GM12878 (cell line): ENCODE results near the gene POLR1H. TPM values are rescaled to one million over a fixed set of nuclear protein-coding genes. Genes with fewer than 3 reads are reported as not detected.

ENCODE experiments used
- ATAC-seq: fragments of 200-7000 bp; cut with Tn5 transposase; 3 replicates; pipeline ENCODE4 v1.9.1; 2020; ENCODE audit warnings: mild to moderate bottlenecking, moderate library complexity
- BruUV-seq: library from RNA; stranded (reverse); fragments of 400-500 nt; replicated peaks from 2 replicates; lab custom pipeline; 2021; lab: Mats Ljungman, UMichigan
- CTCF ChIA-PET: fragments of 300-600 bp; sonication (Branson Sonifier 250); formaldehyde crosslinking; extraction: SDS; loops from one replicate; lab custom pipeline; 2021; ENCODE audit warnings: inconsistent platforms; lab: Yijun Ruan, JAX
- POLR2A ChIA-PET: fragments of 350-600 bp; formaldehyde crosslinking; extraction: SDS; loops from one replicate; lab custom pipeline; 2021; ENCODE audit warnings: inconsistent platforms; lab: Charles Lee
- RAD21 ChIA-PET: fragments of 300-600 bp; sonication (Branson Sonifier 250); formaldehyde crosslinking; loops from one replicate; lab custom pipeline; 2023; ENCODE audit warnings: antibody characterized with exemption; ENCODE audit not compliant: unreplicated experiment; lab: Charles Lee
- SMC1A ChIA-PET: fragments of 300-600 bp; sonication (Branson Sonifier 250); formaldehyde crosslinking; loops from one replicate; lab custom pipeline; 2023; ENCODE audit not compliant: unreplicated experiment, uncharacterized antibody; lab: Charles Lee
- DNase-seq: peaks from one replicate; pipeline ENCODE4 v3.0.0-alpha.2; 2011; ENCODE audit warnings: low read depth, low spot score
- FAIRE-seq: peaks from 3 replicates; lab custom pipeline; 2011; peaks lifted over from hg19 to GRCh38; lab: Jason Lieb, UNC
- H2AFZ ChIP-seq: 2 replicates; pipeline ENCODE4 v1.6.0; 2011; ENCODE audit warnings: low read depth, low read length, control low read depth; ENCODE audit not compliant: control insufficient read depth
- H3K27ac ChIP-seq: 2 replicates; pipeline ENCODE4 v1.5.1; 2011; ENCODE audit warnings: control low read depth; ENCODE audit not compliant: control insufficient read depth, insufficient read depth
- H3K27me3 ChIP-seq, 2 experiments: replicated peaks in 1 of 2; 2 replicates each; pipeline versions ENCODE4 v1.6.0 to v1.6.1; 2011; ENCODE audit warnings: low read length in 1 of 2; ENCODE audit not compliant: control insufficient read depth in 2 of 2, insufficient read depth in 2 of 2
- H3K36me3 ChIP-seq, 2 experiments: 2 replicates each; pipeline ENCODE4 v1.5.1; 2011; ENCODE audit warnings: low read length in 1 of 2; ENCODE audit not compliant: control insufficient read depth in 2 of 2, insufficient read depth in 2 of 2
- H3K4me1 ChIP-seq: 2 replicates; pipeline ENCODE4 v1.6.1; 2011; ENCODE audit warnings: mild to moderate bottlenecking, low read length, moderate library complexity, mixed read lengths; ENCODE audit not compliant: control insufficient read depth, insufficient read depth
- H3K4me2 ChIP-seq: 2 replicates; pipeline ENCODE4 v1.6.0; 2011; ENCODE audit warnings: control low read depth; ENCODE audit not compliant: control insufficient read depth, insufficient read depth
- H3K4me3 ChIP-seq: fragments of 200-600 bp; sonication (generic); 2 replicates; pipeline ENCODE4 v1.5.1; 2016
- H3K79me2 ChIP-seq: 2 replicates; pipeline ENCODE4 v1.6.0; 2011; ENCODE audit warnings: low read length; ENCODE audit not compliant: control insufficient read depth, insufficient read depth
- H3K9ac ChIP-seq: 2 replicates; pipeline ENCODE4 v1.8.0; 2011; ENCODE audit warnings: low read length, control low read depth, mixed read lengths; ENCODE audit not compliant: control insufficient read depth, insufficient read depth
- H3K9me3 ChIP-seq: replicated peaks from 3 replicates; pipeline ENCODE4 v1.5.1; 2011; ENCODE audit warnings: mild to moderate bottlenecking, low read length; ENCODE audit not compliant: control insufficient read depth, insufficient read depth
- H4K20me1 ChIP-seq: 2 replicates; pipeline ENCODE4 v1.6.0; 2011; ENCODE audit not compliant: control insufficient read depth, insufficient read depth
- NRF1 ChIP-seq: conservative IDR thresholded peaks from 2 replicates; pipeline ENCODE4 v1.6.1; 2011; ENCODE audit warnings: mild to moderate bottlenecking, low read depth, low read length, improper control_type of control experiment
- SIX5 ChIP-seq: IDR thresholded peaks from 2 replicates; pipeline ENCODE4 v1.6.1; 2011; ENCODE audit warnings: mild to moderate bottlenecking, low read depth, low read length, moderate library complexity; ENCODE audit not compliant: severe bottlenecking
- SP1 ChIP-seq: IDR thresholded peaks from one replicate; pipeline ENCODE4 v1.6.1; 2011; ENCODE audit warnings: low read depth, low read length
- YBX1 ChIP-seq: fragments of 450-650 bp; IDR thresholded peaks from 2 replicates; pipeline ENCODE4 v1.6.1; 2016; ENCODE audit warnings: antibody characterized with exemption
- WGBS: methylation state at CpG from one replicate; pipeline ENCODE4 v1.1.6; 2016; ENCODE audit warnings: low lambda C conversion rate; ENCODE audit not compliant: insufficient replicate concordance, insufficient coverage; ENCODE audit errors: missing lambda C conversion rate; 5-methylcytosine and 5-hydroxymethylcytosine counted together
- in situ Hi-C: fragments of 300-500 bp; cut with MboI; formaldehyde crosslinking; loops from 9 replicates; pipeline ENCODE4 v1.14.3; 2018; ENCODE audit warnings: mixed read lengths
- intact Hi-C: fragments of 100-400 bp; cut with micrococcal nuclease; formaldehyde crosslinking; loops from one replicate; pipeline ENCODE4 v1.14.2; 2022; ENCODE audit not compliant: unreplicated experiment
- polyA plus RNA-seq, 11 experiments: library from polyadenylated mRNA; depleted of rRNA in 4 of 11; unstranded in 6 of 11; stranded (reverse) in 5 of 11; fragments of >200 nt; fragmentation: Nextera tagmentation in 4 of 11; fragmentation: Illumina TruSeq in 1 of 11; extraction: Ambion mirVana in 4 of 11; extraction: Trizol in 1 of 11; gene quantifications; 1 replicate in 1 of 11; 2 replicates in 10 of 11; pipeline versions ENCODE4 v1.2.1 to v1.2.3, GENCODE V29; 2011 to 2016; ENCODE audit warnings: inconsistent platforms in 2 of 11, missing spikeins in 2 of 11, low read depth in 1 of 11
- total RNA-seq, 4 experiments: library from RNA; depleted of rRNA in 3 of 4; stranded (reverse); fragments of >200 nt in 3 of 4; fragmentation: Illumina TruSeq in 1 of 4; extraction: Trizol in 1 of 4; gene quantifications; 2 replicates each; pipeline versions ENCODE4 v1.2.1 to v1.2.3, GENCODE V29; 2013 to 2021
- TF ChIP-seq, protein P1 (sequence below): fragments of 450-650 bp; formaldehyde crosslinking; IDR thresholded peaks from 2 replicates; pipeline ENCODE4 v1.5.0; 2022; ENCODE audit warnings: mild to moderate bottlenecking, missing genetic modification characterization
- TF ChIP-seq, protein P2 (sequence below): fragments of 450-650 bp; IDR thresholded peaks from 2 replicates; pipeline ENCODE4 v1.6.1; 2017; ENCODE audit warnings: borderline replicate concordance
- TF ChIP-seq, protein P3 (sequence below): fragments of 450-650 bp; IDR thresholded peaks from 2 replicates; pipeline ENCODE4 v1.6.1; 2016; ENCODE audit warnings: mild to moderate bottlenecking
- TF ChIP-seq, protein P4 (sequence below): fragments of 450-650 bp; IDR thresholded peaks from 2 replicates; pipeline ENCODE4 v1.6.1; 2018; ENCODE audit warnings: mild to moderate bottlenecking, low read depth, moderate library complexity; ENCODE audit not compliant: partially characterized antibody

Gene POLR1H
- total and polyA plus RNA-seq, 10 of the 15 experiments (the other 5 are each of a cell fraction or from before 2014, with no cell fraction given): 50.6 to 160 (median 77.7) TPM

DNA sequence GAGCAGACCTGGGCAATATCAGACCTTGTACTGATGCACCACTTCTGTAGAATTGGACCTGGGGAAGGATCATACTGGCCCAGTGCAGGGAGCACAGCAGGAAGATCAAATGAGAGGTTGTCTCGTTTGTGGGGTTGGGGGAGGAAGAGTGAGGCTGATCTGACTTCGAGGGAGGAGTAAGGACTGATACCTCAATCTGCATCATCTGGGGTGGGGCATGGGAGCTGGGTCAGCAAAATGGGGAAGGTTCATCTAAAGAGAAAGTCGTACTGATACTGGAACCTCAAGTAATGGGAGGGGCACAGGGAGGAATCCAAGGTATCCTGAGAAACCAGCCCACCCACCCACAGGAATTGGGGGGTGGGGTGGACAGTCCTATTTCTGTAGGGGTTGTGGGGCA, 10.8 kb downstream of the POLR1H start:
- Histone ChIP-seq H4K20me1 (no peaks in the 10 kb centered on the region), H3K4me3 (no peak overlapping the region), H3K9me3 (no peaks in the 10 kb centered on the region), H3K4me2 (no peak overlapping the region), H3K4me1 (no peaks in the 10 kb centered on the region), H3K36me3 (no peaks in the 10 kb centered on the region), H3K27me3 (peaks cover 4 to 19% of the 10 kb centered on the region in 2 experiments), H3K79me2 (peaks cover 8% of the 10 kb centered on the region)
- ChIA-PET RAD21 (interaction anchor here (1.0 kb wide), 1 partner anchor 59 kb away, joined by 3 read pairs; no protein-coding TSS in a partner anchor), CTCF (interaction anchor here (1.2 to 2.3 kb wide), 2 partner anchors 31 to 60 kb away, joined by 4 to 9 read pairs; no protein-coding TSS in a partner anchor)
- ATAC-seq (no peak), FAIRE-seq (no peak)
- in situ Hi-C loops: no loop called here
- 33% methylated on average over 3 of the region's 3 CpGs for WGBS
- TF ChIP-seq, protein P1, sequence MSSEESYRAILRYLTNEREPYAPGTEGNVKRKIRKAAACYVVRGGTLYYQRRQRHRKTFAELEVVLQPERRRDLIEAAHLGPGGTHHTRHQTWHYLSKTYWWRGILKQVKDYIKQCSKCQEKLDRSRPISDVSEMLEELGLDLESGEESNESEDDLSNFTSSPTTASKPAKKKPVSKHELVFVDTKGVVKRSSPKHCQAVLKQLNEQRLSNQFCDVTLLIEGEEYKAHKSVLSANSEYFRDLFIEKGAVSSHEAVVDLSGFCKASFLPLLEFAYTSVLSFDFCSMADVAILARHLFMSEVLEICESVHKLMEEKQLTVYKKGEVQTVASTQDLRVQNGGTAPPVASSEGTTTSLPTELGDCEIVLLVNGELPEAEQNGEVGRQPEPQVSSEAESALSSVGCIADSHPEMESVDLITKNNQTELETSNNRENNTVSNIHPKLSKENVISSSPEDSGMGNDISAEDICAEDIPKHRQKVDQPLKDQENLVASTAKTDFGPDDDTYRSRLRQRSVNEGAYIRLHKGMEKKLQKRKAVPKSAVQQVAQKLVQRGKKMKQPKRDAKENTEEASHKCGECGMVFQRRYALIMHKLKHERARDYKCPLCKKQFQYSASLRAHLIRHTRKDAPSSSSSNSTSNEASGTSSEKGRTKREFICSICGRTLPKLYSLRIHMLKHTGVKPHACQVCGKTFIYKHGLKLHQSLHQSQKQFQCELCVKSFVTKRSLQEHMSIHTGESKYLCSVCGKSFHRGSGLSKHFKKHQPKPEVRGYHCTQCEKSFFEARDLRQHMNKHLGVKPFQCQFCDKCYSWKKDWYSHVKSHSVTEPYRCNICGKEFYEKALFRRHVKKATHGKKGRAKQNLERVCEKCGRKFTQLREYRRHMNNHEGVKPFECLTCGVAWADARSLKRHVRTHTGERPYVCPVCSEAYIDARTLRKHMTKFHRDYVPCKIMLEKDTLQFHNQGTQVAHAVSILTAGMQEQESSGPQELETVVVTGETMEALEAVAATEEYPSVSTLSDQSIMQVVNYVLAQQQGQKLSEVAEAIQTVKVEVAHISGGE: no peak
- TF ChIP-seq SIX5 (no peak), NRF1 (no peak), YBX1 (no peak), SP1 (no peak)
- TF ChIP-seq, protein P2, sequence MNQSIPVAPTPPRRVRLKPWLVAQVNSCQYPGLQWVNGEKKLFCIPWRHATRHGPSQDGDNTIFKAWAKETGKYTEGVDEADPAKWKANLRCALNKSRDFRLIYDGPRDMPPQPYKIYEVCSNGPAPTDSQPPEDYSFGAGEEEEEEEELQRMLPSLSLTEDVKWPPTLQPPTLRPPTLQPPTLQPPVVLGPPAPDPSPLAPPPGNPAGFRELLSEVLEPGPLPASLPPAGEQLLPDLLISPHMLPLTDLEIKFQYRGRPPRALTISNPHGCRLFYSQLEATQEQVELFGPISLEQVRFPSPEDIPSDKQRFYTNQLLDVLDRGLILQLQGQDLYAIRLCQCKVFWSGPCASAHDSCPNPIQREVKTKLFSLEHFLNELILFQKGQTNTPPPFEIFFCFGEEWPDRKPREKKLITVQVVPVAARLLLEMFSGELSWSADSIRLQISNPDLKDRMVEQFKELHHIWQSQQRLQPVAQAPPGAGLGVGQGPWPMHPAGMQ: no peak
- TF ChIP-seq, protein P3, sequence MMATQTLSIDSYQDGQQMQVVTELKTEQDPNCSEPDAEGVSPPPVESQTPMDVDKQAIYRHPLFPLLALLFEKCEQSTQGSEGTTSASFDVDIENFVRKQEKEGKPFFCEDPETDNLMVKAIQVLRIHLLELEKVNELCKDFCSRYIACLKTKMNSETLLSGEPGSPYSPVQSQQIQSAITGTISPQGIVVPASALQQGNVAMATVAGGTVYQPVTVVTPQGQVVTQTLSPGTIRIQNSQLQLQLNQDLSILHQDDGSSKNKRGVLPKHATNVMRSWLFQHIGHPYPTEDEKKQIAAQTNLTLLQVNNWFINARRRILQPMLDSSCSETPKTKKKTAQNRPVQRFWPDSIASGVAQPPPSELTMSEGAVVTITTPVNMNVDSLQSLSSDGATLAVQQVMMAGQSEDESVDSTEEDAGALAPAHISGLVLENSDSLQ: no peak
- TF ChIP-seq, protein P4, sequence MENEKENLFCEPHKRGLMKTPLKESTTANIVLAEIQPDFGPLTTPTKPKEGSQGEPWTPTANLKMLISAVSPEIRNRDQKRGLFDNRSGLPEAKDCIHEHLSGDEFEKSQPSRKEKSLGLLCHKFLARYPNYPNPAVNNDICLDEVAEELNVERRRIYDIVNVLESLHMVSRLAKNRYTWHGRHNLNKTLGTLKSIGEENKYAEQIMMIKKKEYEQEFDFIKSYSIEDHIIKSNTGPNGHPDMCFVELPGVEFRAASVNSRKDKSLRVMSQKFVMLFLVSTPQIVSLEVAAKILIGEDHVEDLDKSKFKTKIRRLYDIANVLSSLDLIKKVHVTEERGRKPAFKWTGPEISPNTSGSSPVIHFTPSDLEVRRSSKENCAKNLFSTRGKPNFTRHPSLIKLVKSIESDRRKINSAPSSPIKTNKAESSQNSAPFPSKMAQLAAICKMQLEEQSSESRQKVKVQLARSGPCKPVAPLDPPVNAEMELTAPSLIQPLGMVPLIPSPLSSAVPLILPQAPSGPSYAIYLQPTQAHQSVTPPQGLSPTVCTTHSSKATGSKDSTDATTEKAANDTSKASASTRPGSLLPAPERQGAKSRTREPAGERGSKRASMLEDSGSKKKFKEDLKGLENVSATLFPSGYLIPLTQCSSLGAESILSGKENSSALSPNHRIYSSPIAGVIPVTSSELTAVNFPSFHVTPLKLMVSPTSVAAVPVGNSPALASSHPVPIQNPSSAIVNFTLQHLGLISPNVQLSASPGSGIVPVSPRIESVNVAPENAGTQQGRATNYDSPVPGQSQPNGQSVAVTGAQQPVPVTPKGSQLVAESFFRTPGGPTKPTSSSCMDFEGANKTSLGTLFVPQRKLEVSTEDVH: no peak
- TF ChIP-seq, all 136 proteins: peak for 0
- ChIA-PET POLR2A (no interaction called here), SMC1A (no interaction called here)
- H3K9ac ChIP-seq: no peak overlapping the region
- no peak overlapping the region for H2AFZ ChIP-seq
- intact Hi-C loops: no loop called here
- no peak overlapping the region for H3K27ac ChIP-seq
- no peak for DNase-seq
- BruUV-seq: no TSS peak
